ENCODE data around the gene ANKRD31. TPM values are rescaled to one million over a fixed set of nuclear protein-coding genes. Genes with fewer than 3 reads are reported as not detected.

The ANKRD31 gene
- total RNA-seq, 4 donors from 2014 or later, result 0.12 to 0.79 (median 0.37) TPM

GRCh38 chr5:75199946-75200345 lies 36.7 kb downstream of the ANKRD31 start:
- DNase-seq (ENCODE audit: low spot score) (no peak), ATAC-seq (ENCODE audit: low FRiP score) (no peak)
- TF ChIP-seq CTCF (IDR thresholded peaks at IDR 0.05), result no peak

- TF ChIP-seq CTCF (IDR thresholded peaks at IDR 0.05), result no peak
- DNase-seq (ENCODE audit: low spot score) (no peak), ATAC-seq (ENCODE audit: low FRiP score) (no peak)
Measured at GRCh38 chr5:75199071-75199470, 37.6 kb downstream of the ANKRD31 start.

- ATAC-seq (ENCODE audit: low FRiP score) (no peak), DNase-seq (ENCODE audit: low spot score) (no peak)
- TF ChIP-seq CTCF (IDR thresholded peaks at IDR 0.05), result no peak
Measured at GRCh38 chr5:75197745-75198144, 38.9 kb downstream of the ANKRD31 start.

GRCh38 chr5:75192804-75193203 lies 43.9 kb downstream of the ANKRD31 start:
- ATAC-seq (ENCODE audit: low FRiP score), result no peak
- TF ChIP-seq CTCF (IDR thresholded peaks at IDR 0.05), result no peak
- DNase-seq (ENCODE audit: low spot score), result no peak

- ATAC-seq (ENCODE audit: low FRiP score) (no peak), DNase-seq (ENCODE audit: low spot score) (no peak)
- no peak for TF ChIP-seq CTCF (IDR thresholded peaks at IDR 0.05)
Measured at GRCh38 chr5:75192264-75192663, 44.4 kb downstream of the ANKRD31 start.

- no peak for ATAC-seq (ENCODE audit: low FRiP score)
- no peak for TF ChIP-seq CTCF (IDR thresholded peaks at IDR 0.05)
- no peak for DNase-seq (ENCODE audit: low spot score)
Measured at GRCh38 chr5:75190227-75190626, 46.5 kb downstream of the ANKRD31 start.

- ATAC-seq (ENCODE audit: low FRiP score) (no peak), DNase-seq (ENCODE audit: low spot score) (no peak)
- no peak for TF ChIP-seq CTCF (IDR thresholded peaks at IDR 0.05)
Measured at GRCh38 chr5:75189353-75189752, 47.3 kb downstream of the ANKRD31 start.
